Cerebellar cortex (tissue), 1 donor: ENCODE data around the gene BTBD19.

Experiments
- DNase-seq: peaks from one replicate; pipeline ENCODE4 v3.0.0-alpha.2; 2015; ENCODE audit warnings: low spot score

Gene BTBD19

DNA sequence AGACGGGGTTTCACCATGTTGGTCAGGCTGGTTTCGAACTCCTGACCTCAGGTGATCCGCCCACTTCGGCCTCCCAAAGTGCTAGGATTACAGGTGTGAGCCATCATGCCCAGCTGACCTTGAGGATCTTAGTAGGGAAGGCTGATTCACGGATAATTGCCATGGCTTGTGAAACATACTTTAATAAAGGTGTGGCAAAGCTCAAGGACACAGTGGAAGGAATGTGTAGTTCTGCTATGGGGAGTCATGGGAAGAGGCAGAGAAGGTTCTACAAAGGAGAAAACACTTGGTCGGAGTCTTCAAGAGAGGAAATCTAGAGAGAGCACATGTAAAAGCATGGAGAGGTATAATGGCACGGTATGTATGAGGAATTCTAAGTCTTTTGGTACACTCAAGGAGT, 47.4 kb downstream of the BTBD19 start:
- no peak for DNase-seq

- no peak for DNase-seq
Measured at GRCh38 chr1:44857446-44857845, 49.1 kb downstream of the BTBD19 start.

- DNase-seq: no peak
Measured at GRCh38 chr1:44860331-44860730, 52.0 kb downstream of the BTBD19 start.

DNA sequence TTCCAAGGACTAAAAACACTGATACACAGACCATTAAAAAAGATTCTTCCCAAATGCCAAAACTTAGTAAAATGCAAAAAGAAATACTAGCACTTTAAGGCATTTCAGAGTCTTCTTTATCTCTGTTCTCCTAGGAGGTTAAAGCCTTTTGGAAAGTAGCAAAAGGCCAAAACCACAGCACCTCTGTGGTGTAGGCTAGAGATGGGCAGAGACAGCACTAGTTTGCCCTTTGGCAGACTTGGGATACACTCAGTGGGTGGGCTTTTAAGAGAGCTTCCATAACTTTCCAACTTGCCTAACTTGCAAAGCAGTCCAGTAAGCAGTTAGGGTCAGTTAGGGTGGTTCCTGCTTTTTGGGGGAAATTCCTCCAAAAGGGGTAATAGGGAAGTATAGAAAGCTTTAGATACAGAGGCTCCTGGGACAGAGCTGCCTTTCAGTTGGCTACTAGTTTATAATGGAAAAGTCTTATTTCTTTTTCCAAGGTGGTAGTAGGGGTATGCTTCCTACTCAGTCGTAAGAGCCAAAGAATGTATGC, 52.6 kb downstream of the BTBD19 start:
- no peak for DNase-seq

- DNase-seq: no peak
Measured at GRCh38 chr1:44862829-44863401, 54.6 kb downstream of the BTBD19 start.
